ENCODE measurements around the gene CEP104.
A peak's percentile ranks its signal among the peaks of the same experiment; 100 is the strongest.

CEP104 gene

DNA sequence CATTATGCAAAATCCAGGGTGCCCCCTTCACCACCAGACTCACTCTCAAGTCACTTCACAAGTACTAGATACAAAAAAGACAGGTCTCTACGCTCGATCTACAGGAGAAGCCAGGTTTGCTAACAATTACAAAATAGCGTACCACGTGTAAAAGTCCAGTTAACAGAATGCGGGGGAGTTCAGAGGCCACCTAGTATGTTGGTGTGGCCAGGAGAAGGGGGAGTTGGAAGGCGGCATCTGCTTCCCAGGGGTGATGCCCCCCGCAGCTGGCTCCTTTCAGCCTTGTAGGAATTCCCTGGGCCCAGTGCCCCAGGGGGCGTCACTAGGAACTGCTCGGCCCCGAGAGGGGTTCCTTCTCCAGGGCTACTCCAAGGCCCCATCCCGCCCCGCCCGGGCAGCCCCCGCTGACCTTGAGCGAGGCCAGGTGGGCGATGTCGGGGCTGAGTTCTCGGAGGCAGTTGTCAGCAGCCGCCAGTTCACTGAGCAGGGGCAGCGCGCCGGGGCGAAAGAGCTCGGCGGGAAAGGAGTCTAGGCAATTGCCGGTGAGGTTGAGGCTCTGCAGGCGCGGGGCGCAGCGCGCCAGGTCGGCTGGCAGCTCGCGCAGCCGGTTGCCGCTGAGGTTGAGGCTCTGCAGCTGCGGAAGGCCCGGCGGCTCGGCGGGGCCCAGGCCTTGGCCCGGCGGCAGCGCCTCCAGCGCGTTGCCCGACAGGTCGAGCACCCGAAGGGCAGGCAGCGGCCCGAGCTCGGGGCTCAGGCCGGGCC lies 61.4 kb downstream of the CEP104 start:
- DNase-seq = no peak

DNA sequence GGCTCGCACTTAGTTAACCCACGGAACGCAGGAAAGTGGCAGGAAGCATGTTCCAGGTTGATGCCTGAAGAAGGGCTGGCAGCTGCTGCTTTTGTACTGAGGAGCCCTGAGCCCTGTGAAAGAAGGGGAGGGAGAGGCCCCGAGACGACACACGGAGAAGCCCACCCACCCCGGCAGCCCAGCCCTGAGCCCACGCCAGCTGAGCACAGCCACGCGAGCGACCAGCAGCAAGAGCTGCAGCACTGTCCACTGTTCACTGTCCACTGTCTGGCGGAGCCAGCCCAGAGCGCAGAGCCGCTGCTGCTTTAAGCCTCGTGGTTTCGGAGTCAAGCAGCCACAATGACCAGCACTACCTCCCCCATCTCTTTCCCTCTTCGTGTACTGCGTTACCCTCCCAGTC lies 66.1 kb downstream of the CEP104 start:
- DNase-seq = no peak

- DNase-seq = no peak
Measured at GRCh38 chr1:3790500-3790923, 66.5 kb downstream of the CEP104 start.

DNA sequence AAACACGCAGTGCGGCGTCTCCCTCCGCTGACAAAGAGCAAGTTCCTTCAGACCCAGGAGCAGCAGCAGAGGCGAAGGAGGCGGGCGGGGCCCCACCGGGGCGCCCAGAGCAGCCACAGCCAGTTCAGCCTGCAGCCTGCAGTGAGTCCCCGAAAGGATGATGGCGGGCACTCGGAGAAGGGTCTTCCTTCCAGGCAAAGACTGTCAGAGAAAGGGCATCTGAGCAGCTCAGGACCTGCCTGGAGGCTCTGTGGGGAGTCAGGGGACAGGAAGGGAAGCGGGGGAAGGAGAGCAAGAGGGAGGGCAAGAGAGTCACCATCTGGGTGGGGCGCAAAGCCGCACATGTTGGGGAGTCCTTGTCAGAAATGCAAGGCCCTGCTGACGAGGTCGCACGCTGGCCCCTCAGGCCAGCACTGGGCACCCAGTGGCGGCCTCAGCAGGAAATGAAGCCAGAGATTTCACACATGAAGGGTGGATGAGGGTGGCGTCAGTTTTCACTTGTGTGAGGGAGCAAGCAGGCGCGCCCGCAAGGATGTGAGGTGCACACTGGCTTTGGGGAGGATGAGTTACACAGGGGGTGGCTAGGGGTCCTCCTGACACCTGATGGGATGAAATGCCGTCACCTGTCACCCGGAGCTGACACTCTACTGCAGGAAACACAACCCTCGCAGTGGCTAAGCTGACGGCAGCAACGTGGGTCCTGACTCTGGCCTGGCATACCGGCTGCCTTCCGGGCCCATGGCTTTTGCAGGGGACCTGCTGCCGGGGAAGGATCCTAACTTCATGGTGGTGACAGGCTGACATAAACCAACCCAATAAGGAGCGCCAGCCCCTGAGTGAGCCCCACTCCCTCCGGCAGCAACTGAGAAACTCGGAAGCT lies 67.3 kb downstream of the CEP104 start:
- DNase-seq = no peak

DNA sequence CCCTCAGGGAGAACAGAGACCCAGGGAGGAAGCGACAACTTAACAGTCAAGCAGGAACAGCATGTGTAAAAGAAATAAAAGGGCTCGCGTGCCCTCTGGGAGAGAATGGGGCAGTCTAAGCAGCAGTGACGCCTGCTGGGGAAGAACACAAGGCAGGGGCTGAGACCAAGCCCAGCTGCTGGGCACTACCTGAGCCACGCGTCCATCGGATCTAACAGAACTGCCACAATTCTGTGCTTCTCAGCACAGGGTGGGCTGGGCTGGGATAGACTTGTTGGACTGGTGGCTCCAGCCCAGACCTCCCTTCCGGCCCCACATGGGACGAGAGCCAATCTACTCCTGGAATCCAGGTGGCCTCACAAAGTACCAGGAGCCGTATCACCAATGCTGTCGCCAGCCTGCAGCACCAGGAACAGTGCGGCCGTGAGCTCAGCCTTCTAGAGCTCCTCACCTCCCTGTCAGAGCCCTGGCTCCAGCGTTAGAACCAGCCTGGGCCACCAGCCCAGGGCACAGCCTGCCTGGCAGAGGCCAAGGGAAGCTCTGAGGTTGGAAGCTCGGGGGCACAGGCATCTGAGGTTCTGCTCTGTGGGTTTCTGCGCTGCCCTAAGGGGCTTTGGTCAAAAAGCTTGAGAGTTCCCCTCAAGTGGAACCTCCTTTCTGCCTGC lies 68.1 kb downstream of the CEP104 start:
- DNase-seq = no peak

- DNase-seq = no peak
Measured at GRCh38 chr1:3787745-3788605, 69.0 kb downstream of the CEP104 start.

DNA sequence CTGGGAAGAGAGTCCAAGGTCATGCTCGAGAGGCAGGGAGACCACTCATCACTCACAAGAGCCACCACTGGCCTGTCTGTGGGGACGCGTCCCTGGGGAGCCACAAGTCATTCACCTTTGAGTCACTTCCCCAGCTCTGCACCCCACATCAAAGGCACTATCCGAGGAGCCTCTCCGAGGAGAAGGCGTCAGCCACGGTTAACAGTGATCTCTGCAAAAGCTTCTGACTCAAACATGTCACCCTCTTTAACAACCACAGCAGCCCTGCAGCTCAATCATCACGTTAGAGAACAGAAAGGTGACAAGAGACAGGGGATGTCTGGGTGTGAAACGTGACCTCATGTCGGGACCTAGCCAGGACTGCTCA lies 69.7 kb downstream of the CEP104 start:
- DNase-seq = peak; percentile 51

GRCh38 chr1:3786468-3787348 lies 70.3 kb downstream of the CEP104 start:
- DNase-seq = no peak

- no peak for DNase-seq
Measured at GRCh38 chr1:3785456-3786157, 71.4 kb downstream of the CEP104 start.

- DNase-seq = no peak
Measured at GRCh38 chr1:3785045-3785444, 72.0 kb downstream of the CEP104 start.

DNA sequence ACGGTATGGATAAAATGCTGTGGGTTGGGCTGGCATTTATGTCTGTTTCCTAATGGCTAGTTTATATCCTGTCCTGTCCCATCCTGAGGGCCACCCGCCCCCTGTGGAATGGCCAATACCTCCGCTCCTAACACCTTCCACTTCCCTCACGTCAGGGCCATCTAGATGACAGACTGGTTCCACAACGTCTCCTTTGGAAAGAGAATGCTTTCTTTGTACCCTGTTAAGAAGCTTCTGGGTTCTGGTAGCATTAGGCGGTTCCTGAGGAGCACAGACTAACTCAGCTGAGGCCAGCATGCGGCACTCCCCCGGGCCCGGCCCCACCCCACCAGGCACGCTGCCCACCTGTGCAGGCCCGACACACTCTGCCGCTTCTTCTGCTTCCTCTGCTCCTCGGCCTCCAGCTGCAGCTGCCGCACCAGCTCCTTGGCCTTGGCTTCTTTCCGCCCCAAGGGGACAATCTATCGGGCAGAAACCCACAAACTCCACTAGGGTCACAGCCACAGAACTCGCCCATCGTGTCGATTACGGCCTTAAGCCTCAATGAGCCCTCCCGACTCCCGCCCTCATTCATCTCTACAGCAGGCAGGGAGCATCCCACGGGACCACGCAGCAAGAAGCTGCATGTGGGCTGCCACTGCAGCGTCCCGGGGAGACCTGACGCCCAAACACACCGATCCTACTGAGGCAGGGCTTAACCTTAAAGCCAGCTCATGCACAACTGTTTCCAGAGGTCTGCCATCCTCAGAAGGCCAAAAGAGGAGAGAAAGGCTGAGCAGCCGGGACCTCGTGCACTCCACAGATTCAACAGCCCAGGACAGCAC lies 73.1 kb downstream of the CEP104 start:
- no peak for DNase-seq

- DNase-seq = no peak
Measured at GRCh38 chr1:3780901-3781300, 76.1 kb downstream of the CEP104 start.

- no peak for DNase-seq
Measured at GRCh38 chr1:3779912-3780416, 77.0 kb downstream of the CEP104 start.

DNA sequence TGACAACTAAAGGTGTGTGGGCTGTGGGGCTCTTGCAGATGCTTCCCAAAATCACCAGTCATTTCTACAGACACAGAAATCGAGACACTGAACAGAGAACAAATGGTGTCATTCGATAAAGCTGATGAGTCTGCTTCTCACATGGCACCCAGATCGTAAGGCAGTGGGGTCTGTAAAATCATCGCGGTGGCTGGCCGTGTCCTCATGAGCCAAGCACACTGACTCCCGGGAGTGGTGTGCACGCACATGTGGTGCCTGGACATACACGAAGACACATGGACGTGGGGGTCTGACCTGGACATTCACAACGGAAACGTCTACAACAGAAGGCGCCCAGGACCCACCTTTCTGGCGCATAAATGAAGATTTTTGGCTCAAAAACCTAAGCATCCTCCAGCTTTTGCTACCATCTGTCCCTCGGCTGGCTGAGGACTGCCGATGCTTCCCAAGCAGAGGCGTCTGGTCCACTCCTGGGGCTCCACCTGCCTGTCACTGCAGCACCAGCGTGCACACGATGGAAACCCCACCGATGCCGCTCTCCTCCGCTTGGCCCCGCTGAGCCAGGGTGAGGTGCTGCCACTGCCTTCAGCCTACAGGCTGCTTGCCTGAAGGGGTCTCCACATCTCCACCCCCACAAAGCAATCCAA lies 77.6 kb downstream of the CEP104 start:
- no peak for DNase-seq

DNA sequence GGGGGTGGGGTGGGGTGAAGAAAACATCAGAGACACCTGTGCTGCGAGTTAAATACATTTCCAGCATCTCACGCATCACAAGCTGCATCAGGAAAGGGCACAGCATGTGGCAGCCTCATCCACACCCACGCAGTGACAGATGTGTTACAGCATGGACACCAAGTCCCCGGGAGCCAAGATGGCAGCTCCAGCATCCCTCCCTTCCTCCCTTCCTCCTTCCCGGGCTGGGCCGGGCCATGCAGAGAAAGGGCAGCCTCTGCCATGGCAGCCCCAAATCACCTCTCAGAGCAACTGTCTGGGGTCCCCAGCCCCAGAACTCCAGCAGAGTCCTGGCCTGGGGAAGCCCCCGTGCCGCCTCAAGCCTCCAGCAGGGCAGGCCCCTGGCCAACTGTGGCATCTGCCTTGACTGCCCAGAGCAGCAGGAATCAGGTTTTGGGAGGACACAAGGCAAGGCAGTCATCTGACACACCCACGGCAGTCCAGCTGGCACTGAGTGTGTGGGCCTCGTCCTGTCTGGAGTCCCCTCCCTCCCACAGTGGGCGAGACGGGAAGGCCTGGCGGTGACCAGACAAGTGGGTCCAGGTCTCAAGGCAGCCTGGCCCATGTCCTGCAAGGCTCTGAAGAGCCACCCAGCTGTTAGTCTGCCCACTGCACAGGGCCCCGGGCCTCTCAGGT lies 78.3 kb downstream of the CEP104 start:
- DNase-seq = no peak

DNA sequence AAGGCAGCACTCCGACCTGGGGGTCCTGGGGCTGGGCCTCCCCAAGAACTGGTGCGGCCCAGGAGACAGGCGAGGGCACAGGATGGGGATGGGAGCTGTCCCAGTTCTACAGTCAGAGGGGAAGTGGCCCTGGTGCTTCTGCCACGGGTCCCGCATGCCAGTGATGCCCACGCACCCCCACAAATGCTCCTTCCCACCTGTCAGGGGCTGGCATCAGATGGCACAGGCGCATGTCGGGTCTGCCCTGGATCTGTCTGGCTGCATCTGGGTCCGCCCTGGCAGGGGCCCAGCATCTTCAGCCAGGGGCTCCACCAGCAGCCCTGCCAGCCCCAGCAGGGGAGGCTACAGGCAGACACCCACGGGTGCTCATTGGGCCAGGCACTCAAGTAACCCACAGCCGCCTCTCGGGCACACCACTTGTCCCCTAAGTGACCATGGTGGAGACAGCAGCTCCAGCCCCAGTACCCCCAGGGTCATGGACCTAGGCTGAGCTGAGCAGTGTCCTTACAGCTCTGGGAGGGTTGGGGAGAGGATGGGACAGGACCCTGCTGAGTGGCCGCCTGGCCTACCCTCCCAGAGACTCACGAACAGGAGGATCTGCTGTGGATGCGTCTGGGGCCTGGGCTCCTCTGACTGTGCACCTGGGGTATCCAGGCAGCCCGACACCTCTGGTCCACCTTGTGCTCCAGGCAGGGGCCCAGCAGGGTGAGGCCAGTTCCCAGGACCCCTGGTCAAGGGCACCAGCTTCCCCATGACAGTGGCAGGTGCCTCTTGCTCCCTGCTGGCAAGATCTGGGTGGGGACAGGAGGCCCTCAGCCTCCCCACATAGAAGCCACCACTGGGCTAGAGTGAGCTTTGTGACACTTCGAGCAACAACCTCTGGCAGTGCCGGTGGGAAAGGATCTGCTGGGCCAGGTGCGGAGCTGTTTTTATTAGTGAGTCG lies 79.1 kb downstream of the CEP104 start:
- DNase-seq = no peak

GRCh38 chr1:3777078-3777547 lies 79.9 kb downstream of the CEP104 start:
- no peak for DNase-seq

Data from CD4-positive, alpha-beta T cell treated with Interleukin-6 for 4 hours (primary cell).